K562 (cell line): ENCODE data around the gene ZNF385C. TPM values are rescaled to one million over a fixed set of nuclear protein-coding genes. Genes with fewer than 3 reads are reported as not detected.
"Not testable (repeated sequence)": the region's sequence is repeated elsewhere in the genome, so short reads cannot be mapped to it uniquely, and the experiment has no call there.

Experiments used
- ATAC-seq: fragments of 200-7000 bp; cut with Tn5 transposase; 3 replicates; pipeline ENCODE4 v1.9.1; 2020; ENCODE audit warnings: moderate library complexity
- BruUV-seq: library from RNA; stranded (reverse); fragments of 400-500 nt; replicated peaks from 2 replicates; lab custom pipeline; 2021; lab: Mats Ljungman, UMichigan
- CTCF ChIA-PET: fragments of 300-600 bp; formaldehyde crosslinking; extraction: SDS; loops from one replicate; lab custom pipeline; 2021; ENCODE audit warnings: low intra/inter-chr PET ratio; lab: Yijun Ruan, JAX
- POLR2A ChIA-PET: fragments of 300-600, 350-650 bp; sonication (Branson Sonifier 250); formaldehyde crosslinking; extraction: SDS; loops from one replicate; lab custom pipeline; 2021; ENCODE audit warnings: antibody characterized with exemption, inconsistent platforms; lab: Yijun Ruan, JAX
- DNase-seq, 4 experiments: peaks; one replicate each; pipeline versions ENCODE4 v3.0.0 to v3.0.0-alpha.2; 2011 to 2018; ENCODE audit warnings: low spot score in 3 of 4, mixed read lengths in 3 of 4; ENCODE audit errors: extremely low read depth in 1 of 4
- FAIRE-seq: peaks from 2 replicates; lab custom pipeline; 2011; peaks lifted over from hg19 to GRCh38; lab: Jason Lieb, UNC
- H2AFZ ChIP-seq: 2 replicates; pipeline ENCODE4 v1.6.0; 2011; ENCODE audit warnings: low read depth, low read length, control low read depth, inconsistent platforms
- H3K27ac ChIP-seq: fragments of 200-600 bp; 3 replicates; pipeline ENCODE4 v1.8.0; 2011; ENCODE audit warnings: low read depth, mild to moderate bottlenecking, control low read depth, inconsistent platforms, low read length, moderate library complexity, mixed read lengths; ENCODE audit errors: extremely low read depth
- H3K27me3 ChIP-seq, 2 experiments: fragments of 300-600 bp in 1 of 2; 2 replicates in 1 of 2; 3 replicates in 1 of 2; pipeline versions ENCODE4 v1.6.0 to v1.8.0; 2011; ENCODE audit warnings: inconsistent platforms in 2 of 2, low read length in 2 of 2, mild to moderate bottlenecking in 1 of 2, mixed read lengths in 1 of 2, moderate library complexity in 1 of 2; ENCODE audit not compliant: control insufficient read depth in 2 of 2, insufficient read depth in 2 of 2
- H3K36me3 ChIP-seq: fragments of 300-600 bp; 3 replicates; pipeline ENCODE4 v1.8.0; 2011; ENCODE audit warnings: mild to moderate bottlenecking, low read length, inconsistent platforms; ENCODE audit not compliant: control insufficient read depth, insufficient read depth
- H3K4me1 ChIP-seq, 2 experiments: fragments of 200-600 bp in 1 of 2; replicated peaks in 1 of 2; 2 replicates in 1 of 2; 3 replicates in 1 of 2; pipeline versions ENCODE4 v1.5.1 to v1.8.0; 2011; ENCODE audit warnings: inconsistent platforms in 2 of 2, low read length in 2 of 2, mild to moderate bottlenecking in 1 of 2, mixed read lengths in 1 of 2, moderate library complexity in 1 of 2; ENCODE audit not compliant: control insufficient read depth in 2 of 2, insufficient read depth in 2 of 2
- H3K4me2 ChIP-seq: 2 replicates; pipeline ENCODE4 v1.6.1; 2011; ENCODE audit warnings: low read length, control low read depth, inconsistent platforms, mixed read lengths; ENCODE audit not compliant: insufficient read depth
- H3K4me3 ChIP-seq: fragments of 200-600 bp; sonication (generic), shearing (Covaris generic); 2 replicates; pipeline ENCODE4 v1.5.1; 2016; ENCODE audit warnings: control low read depth, inconsistent platforms
- H3K79me2 ChIP-seq: fragments of 200-600 bp; 3 replicates; pipeline ENCODE4 v1.8.0; 2011; ENCODE audit warnings: low read length, inconsistent platforms; ENCODE audit not compliant: control insufficient read depth, insufficient read depth
- H3K9ac ChIP-seq, 2 experiments: 2 replicates each; pipeline versions ENCODE4 v1.6.0 to v1.6.1; 2011; ENCODE audit warnings: low read depth in 2 of 2, low read length in 2 of 2, control low read depth in 1 of 2, inconsistent platforms in 1 of 2, mild to moderate bottlenecking in 1 of 2, mixed read lengths in 1 of 2; ENCODE audit not compliant: insufficient read depth in 1 of 2
- H3K9me1 ChIP-seq: one replicate; pipeline ENCODE4 v1.6.0; 2011; ENCODE audit warnings: inconsistent platforms, mild to moderate bottlenecking, low read length, moderate library complexity; ENCODE audit not compliant: control insufficient read depth, insufficient read depth
- H3K9me3 ChIP-seq: replicated peaks from 2 replicates; pipeline ENCODE4 v1.5.1; 2011; ENCODE audit warnings: low read depth, low read length, inconsistent platforms; ENCODE audit not compliant: control insufficient read depth, insufficient read depth
- H4K20me1 ChIP-seq: replicated peaks from 2 replicates; pipeline ENCODE4 v1.6.1; 2011; ENCODE audit warnings: low read length, inconsistent platforms, mixed read lengths; ENCODE audit not compliant: control insufficient read depth, insufficient read depth
- HSF4 ChIP-seq: fragments of 250-450 bp; sonication (Bioruptor Pico); IDR thresholded peaks from 2 replicates; pipeline ENCODE4 v2.1.2; 2022; ENCODE audit warnings: mild to moderate bottlenecking, moderate library complexity, borderline replicate concordance
- WGBS: fragments of 100-300 bp; shearing (Covaris generic); methylation state at CpG from one replicate; pipeline ENCODE4 v1.1.6; 2016; ENCODE audit warnings: low coverage, mixed read lengths; ENCODE audit not compliant: insufficient coverage; ENCODE audit errors: missing lambda C conversion rate; 5-methylcytosine and 5-hydroxymethylcytosine counted together
- in situ Hi-C: fragments of 300-500 bp; cut with MboI; formaldehyde crosslinking; loops from 4 replicates; pipeline ENCODE4 v1.15.0; 2018; ENCODE audit warnings: inconsistent platforms, mixed read lengths
- intact Hi-C: fragments of 100-400 bp; cut with micrococcal nuclease; formaldehyde crosslinking; loops from 2 replicates; pipeline ENCODE4 v1.14.2; 2022
- polyA plus RNA-seq, 8 experiments: library from polyadenylated mRNA; depleted of rRNA in 4 of 8; stranded (reverse) in 5 of 8; unstranded in 3 of 8; fragments of >200 nt; fragmentation: Nextera tagmentation in 2 of 8; fragmentation: Illumina TruSeq in 1 of 8; extraction: Ambion mirVana in 2 of 8; extraction: Trizol in 1 of 8; gene quantifications; 2 replicates each; pipeline versions ENCODE4 v1.2.1 to v1.2.3, GENCODE V29; 2011 to 2014; ENCODE audit warnings: inconsistent platforms in 1 of 8, missing spikeins in 1 of 8
- total RNA-seq, 7 experiments: library from RNA; depleted of rRNA in 6 of 7; stranded (reverse); fragments of >200 nt in 6 of 7; fragmentation: Illumina TruSeq in 2 of 7; extraction: Trizol in 2 of 7; gene quantifications; 2 replicates each; pipeline versions ENCODE4 v1.2.1 to v1.2.3, GENCODE V29; 2011 to 2021; ENCODE audit warnings: low replicate concordance in 1 of 7

ZNF385C gene
- total and polyA plus RNA-seq, 9 of the 15 experiments (the other 6 are each of a cell fraction or from before 2014, with no cell fraction given), result 0.03 to 0.35 (median 0.18) TPM; not detected in 1

GRCh38 chr17:42146911-42147607 is 48.8 kb upstream of the ZNF385C start:
- no TSS peak for BruUV-seq
- in situ Hi-C loops, result no loop called here

GRCh38 chr17:42143138-42143537 is 44.9 kb upstream of the ZNF385C start:
- H3K4me3 ChIP-seq, in situ Hi-C loops, H3K9ac ChIP-seq, H3K9me1 ChIP-seq, DNase-seq, H2AFZ ChIP-seq, CTCF ChIA-PET, ATAC-seq, H3K9me3 ChIP-seq, H3K27me3 ChIP-seq, H3K4me1 ChIP-seq, intact Hi-C loops, H3K4me2 ChIP-seq, H3K27ac ChIP-seq, BruUV-seq: not testable (repeated sequence)
- Histone ChIP-seq H4K20me1 (peaks cover 20% of the 10 kb centered on the region; the same call in 1 of the 2 replicates), H3K36me3 (peaks cover 66% of the 10 kb centered on the region; the same call in 2 of the 3 replicates), H3K79me2 (peaks cover 70% of the 10 kb centered on the region)
- peak; percentile 67 for FAIRE-seq
- POLR2A ChIA-PET, result interaction anchor here (0.8 to 1.6 kb wide), 4 partner anchors 10 to 52 kb away, joined by 3 to 6 read pairs (median 4); partner anchors contain the start of gene GHDC
- WGBS, result 88% methylated on average over 4 of the region's 4 CpGs

More at GRCh38 chr17:42146911-42147607, 48.8 kb upstream of the ZNF385C start:
- no peak for TF ChIP-seq HSF4
- no peak overlapping the region for H2AFZ ChIP-seq
- FAIRE-seq (peak; percentile 29), DNase-seq (no peak), ATAC-seq (peak; percentile 61)
- H4K20me1 ChIP-seq, result peaks cover 19% of the 10 kb centered on the region; the same call in 1 of the 2 replicates
- WGBS, result 69% methylated on average over 11 of the region's 13 CpGs
- H3K36me3 ChIP-seq, result peaks cover 70% of the 10 kb centered on the region; the same call in 2 of the 3 replicates
- ChIA-PET CTCF (no interaction called here), POLR2A (interaction anchor here (0.8 kb wide), 1 partner anchor 11 kb away, joined by 3 read pairs; no protein-coding TSS in a partner anchor)
- peaks cover 74% of the 10 kb centered on the region for H3K79me2 ChIP-seq
- no peak overlapping the region for H3K9ac ChIP-seq
- H3K27ac ChIP-seq, result no peak overlapping the region
- no peaks in the 10 kb centered on the region for H3K27me3 ChIP-seq
- peaks cover 0 to under 1% of the 10 kb centered on the region in 2 experiments; a peak in 2 of 5 replicates for H3K4me1 ChIP-seq
- H3K9me1 ChIP-seq, result no peaks in the 10 kb centered on the region
- no peaks in the 10 kb centered on the region for H3K9me3 ChIP-seq
- H3K4me3 ChIP-seq, result no peak overlapping the region
- intact Hi-C loops, result no loop called here
- H3K4me2 ChIP-seq, result no peak overlapping the region
